Keratinocyte (primary cell): Measurements from ENCODE around the gene CDK8. TPM values are rescaled to one million over a fixed set of nuclear protein-coding genes. Genes with fewer than 3 reads are reported as not detected.

Source experiments
- DNase-seq: peaks from one replicate; pipeline ENCODE4 v3.0.0-alpha.2; 2011; ENCODE audit warnings: low read depth, missing footprints, low spot score
- FAIRE-seq: peaks from 2 replicates; lab custom pipeline; 2011; peaks lifted over from hg19 to GRCh38; lab: Jason Lieb, UNC
- H2AFZ ChIP-seq: 2 replicates; pipeline ENCODE4 v1.6.0; 2012; ENCODE audit warnings: low read length, control low read depth, inconsistent platforms; ENCODE audit not compliant: control insufficient read depth
- H3K27ac ChIP-seq: 2 replicates; pipeline ENCODE4 v1.5.1; 2011; ENCODE audit warnings: low read length; ENCODE audit not compliant: control insufficient read depth, insufficient read depth
- H3K27me3 ChIP-seq: 3 replicates; pipeline ENCODE4 v1.6.0; 2011; ENCODE audit warnings: low read length; ENCODE audit not compliant: control insufficient read depth, insufficient read depth; ENCODE audit errors: extremely low read depth
- H3K36me3 ChIP-seq, 2 experiments: 2 replicates in 1 of 2; 3 replicates in 1 of 2; pipeline ENCODE4 v1.5.1; 2011; ENCODE audit warnings: low read length in 2 of 2, mild to moderate bottlenecking in 1 of 2; ENCODE audit not compliant: control insufficient read depth in 2 of 2, insufficient read depth in 2 of 2; ENCODE audit errors: extremely low read depth in 1 of 2
- H3K4me1 ChIP-seq: 3 replicates; pipeline ENCODE4 v1.5.1; 2011; ENCODE audit warnings: low read length; ENCODE audit not compliant: control insufficient read depth, insufficient read depth; ENCODE audit errors: extremely low read depth
- H3K4me2 ChIP-seq: 3 replicates; pipeline ENCODE4 v1.6.0; 2011; ENCODE audit warnings: low read depth, low read length; ENCODE audit not compliant: control insufficient read depth, insufficient read depth; ENCODE audit errors: extremely low read depth
- H3K4me3 ChIP-seq, 3 experiments: fragments of 200-600 bp in 1 of 3; sonication (generic) in 1 of 3; 2 replicates in 2 of 3; 3 replicates in 1 of 3; pipeline ENCODE4 v1.5.1; 2011 to 2016; ENCODE audit warnings: low read length in 3 of 3, mild to moderate bottlenecking in 3 of 3, control low read depth in 2 of 3, inconsistent platforms in 1 of 3, low read depth in 1 of 3, mixed read lengths in 1 of 3, mixed run types in 1 of 3, moderate library complexity in 1 of 3; ENCODE audit not compliant: control insufficient read depth in 2 of 3, insufficient read depth in 2 of 3; ENCODE audit errors: extremely low read depth in 1 of 3
- H3K79me2 ChIP-seq: 2 replicates; pipeline ENCODE4 v1.6.0; 2012; ENCODE audit warnings: low read length; ENCODE audit not compliant: control insufficient read depth, insufficient read depth
- H3K9ac ChIP-seq: 3 replicates; pipeline ENCODE4 v1.6.0; 2011; ENCODE audit warnings: low read length; ENCODE audit not compliant: control insufficient read depth, insufficient read depth; ENCODE audit errors: extremely low read depth
- H3K9me1 ChIP-seq: 3 replicates; pipeline ENCODE4 v1.6.0; 2011; ENCODE audit warnings: low read length; ENCODE audit not compliant: control insufficient read depth, insufficient read depth; ENCODE audit errors: extremely low read depth
- H3K9me3 ChIP-seq: 2 replicates; pipeline ENCODE4 v1.5.1; 2012; ENCODE audit warnings: low read depth, low read length; ENCODE audit not compliant: control insufficient read depth
- H4K20me1 ChIP-seq: 3 replicates; pipeline ENCODE4 v1.6.0; 2011; ENCODE audit warnings: low read length; ENCODE audit not compliant: control insufficient read depth, insufficient read depth; ENCODE audit errors: extremely low read depth
- CTCF ChIP-seq, 3 experiments: IDR thresholded peaks in 1 of 3; conservative IDR thresholded peaks in 1 of 3; optimal IDR thresholded peaks in 1 of 3; 2 replicates in 2 of 3; 3 replicates in 1 of 3; pipeline versions ENCODE3 to v1.5.1; 2011; ENCODE audit warnings: low read length in 3 of 3, mild to moderate bottlenecking in 3 of 3, moderate library complexity in 2 of 3, control low read depth in 1 of 3, inconsistent platforms in 1 of 3; ENCODE audit not compliant: insufficient read depth in 2 of 3; ENCODE audit errors: extremely low read depth in 1 of 3
- EZH2 ChIP-seq: IDR thresholded peaks from one replicate; pipeline ENCODE4 v1.6.1; 2012; ENCODE audit warnings: inconsistent platforms, mild to moderate bottlenecking, low read length, moderate library complexity
- dilution Hi-C: fragments of 300-500 bp; cut with MboI; formaldehyde crosslinking; loops from one replicate; pipeline ENCODE4 v1.7.0; 2020; ENCODE audit warnings: low sequenced_read_pairs; ENCODE audit not compliant: extremely low pct_ligation_motif_present
- polyA plus RNA-seq, 5 experiments: library from polyadenylated mRNA; depleted of rRNA in 3 of 5; stranded (reverse) in 3 of 5; stranded (forward) in 1 of 5; unstranded in 1 of 5; fragments of >200 nt; gene quantifications; 1 replicate in 1 of 5; 2 replicates in 3 of 5; 3 replicates in 1 of 5; pipeline versions ENCODE4 v1.2.1 to v1.2.3, GENCODE V29; 2011 to 2012; ENCODE audit warnings: missing spikeins in 2 of 5, low read depth in 1 of 5, low replicate concordance in 1 of 5

CDK8 gene
- polyA plus RNA-seq, 1 donor (not counting 4 experiments of a cell fraction or from before 2014, with no cell fraction given) = 27.5 TPM

- dilution Hi-C loops = no loop called here
- H3K27me3 ChIP-seq = no peaks in the 10 kb centered on the region
Measured at GRCh38 chr13:26382835-26383234, 128.9 kb downstream of the CDK8 start.

GRCh38 chr13:26384587-26384986 lies 130.7 kb downstream of the CDK8 start:
- DNase-seq (no peak), FAIRE-seq (no peak)
- no peaks in the 10 kb centered on the region for H3K9me3 ChIP-seq
- H2AFZ ChIP-seq = no peak overlapping the region
- H3K79me2 ChIP-seq = no peaks in the 10 kb centered on the region
- H4K20me1 ChIP-seq = no peaks in the 10 kb centered on the region
- H3K4me2 ChIP-seq = no peak overlapping the region
- no peaks in the 10 kb centered on the region for H3K9me1 ChIP-seq
- no peaks in the 10 kb centered on the region for H3K4me1 ChIP-seq
- no peak overlapping the region for H3K4me3 ChIP-seq
- no peak overlapping the region for H3K9ac ChIP-seq
- H3K36me3 ChIP-seq = peaks cover 0 to 7% of the 10 kb centered on the region in 2 experiments
- H3K27me3 ChIP-seq = no peaks in the 10 kb centered on the region
- TF ChIP-seq CTCF (optimal IDR thresholded peaks at IDR 0.05 in 1 of 3, IDR thresholded peaks at IDR 0.05 in 1 of 3, conservative IDR thresholded peaks at IDR 0.05 in 1 of 3; ENCODE audit: extremely low read depth in 1 of 3, insufficient read depth in 2 of 3, low read length in 3 of 3) (no peak), EZH2 (no peak)
- dilution Hi-C loops = no loop called here
- H3K27ac ChIP-seq = no peak overlapping the region

More at GRCh38 chr13:26382835-26383234, 128.9 kb downstream of the CDK8 start:
- FAIRE-seq (no peak), DNase-seq (no peak)
- Histone ChIP-seq H3K4me3 (no peak overlapping the region), H3K9ac (no peak overlapping the region), H4K20me1 (no peaks in the 10 kb centered on the region), H3K79me2 (no peaks in the 10 kb centered on the region), H3K9me3 (no peaks in the 10 kb centered on the region), H3K36me3 (peaks cover 0 to 4% of the 10 kb centered on the region in 2 experiments), H3K27ac (no peak overlapping the region), H3K9me1 (no peaks in the 10 kb centered on the region), H3K4me1 (no peaks in the 10 kb centered on the region), H3K4me2 (no peak overlapping the region), H2AFZ (no peak overlapping the region)
- no peak for TF ChIP-seq EZH2
- no peak for TF ChIP-seq CTCF (optimal IDR thresholded peaks at IDR 0.05 in 1 of 3, IDR thresholded peaks at IDR 0.05 in 1 of 3, conservative IDR thresholded peaks at IDR 0.05 in 1 of 3; ENCODE audit: extremely low read depth in 1 of 3, insufficient read depth in 2 of 3, low read length in 3 of 3)
